CD4-positive, alpha-beta T cell treated with Interleukin-2 at 100 ng/mL for 4 hours (primary cell): ENCODE results near the gene GOLGB1.
"Not testable (repeated sequence)": the region's sequence is repeated elsewhere in the genome, so short reads cannot be mapped to it uniquely, and the experiment has no call there.

Experiments
- DNase-seq: peaks from one replicate; pipeline ENCODE4 v3.0.0-alpha.2; 2020; ENCODE audit warnings: low spot score

Gene GOLGB1

GRCh38 chr3:121747976-121748375 lies 1.6 kb downstream of the GOLGB1 start:
- no peak for DNase-seq

- not testable (repeated sequence) for DNase-seq
Observed at GRCh38 chr3:121743106-121743505, 6.4 kb downstream of the GOLGB1 start.

GRCh38 chr3:121740896-121741295 lies 8.6 kb downstream of the GOLGB1 start:
- no peak for DNase-seq

GRCh38 chr3:121739902-121740301 lies 9.6 kb downstream of the GOLGB1 start:
- no peak for DNase-seq

GRCh38 chr3:121737644-121738043 lies 11.9 kb downstream of the GOLGB1 start:
- no peak for DNase-seq

- DNase-seq: no peak
Observed at GRCh38 chr3:121736112-121736511, 13.4 kb downstream of the GOLGB1 start.

- DNase-seq: no peak
Observed at GRCh38 chr3:121735047-121735696, 14.4 kb downstream of the GOLGB1 start.

- no peak for DNase-seq
Observed at GRCh38 chr3:121730940-121731687, 18.4 kb downstream of the GOLGB1 start.

GRCh38 chr3:121724130-121724529 lies 25.4 kb downstream of the GOLGB1 start:
- no peak for DNase-seq

GRCh38 chr3:121723485-121723884 lies 26.1 kb downstream of the GOLGB1 start:
- no peak for DNase-seq

GRCh38 chr3:121722411-121722810 lies 27.1 kb downstream of the GOLGB1 start:
- DNase-seq: no peak

- no peak for DNase-seq
Observed at GRCh38 chr3:121720163-121720562, 29.4 kb downstream of the GOLGB1 start.

- DNase-seq: no peak
Observed at GRCh38 chr3:121719423-121719822, 30.1 kb downstream of the GOLGB1 start.

GRCh38 chr3:121718205-121718846 lies 31.2 kb downstream of the GOLGB1 start:
- DNase-seq: peak; percentile 31

GRCh38 chr3:121710347-121710746 lies 39.2 kb downstream of the GOLGB1 start:
- no peak for DNase-seq

GRCh38 chr3:121707531-121708273 lies 41.8 kb downstream of the GOLGB1 start:
- DNase-seq: no peak

- no peak for DNase-seq
Observed at GRCh38 chr3:121705541-121705940, 44.0 kb downstream of the GOLGB1 start.

GRCh38 chr3:121703973-121704372 lies 45.6 kb downstream of the GOLGB1 start:
- DNase-seq: no peak

GRCh38 chr3:121698901-121699300 lies 50.6 kb downstream of the GOLGB1 start:
- DNase-seq: no peak

GRCh38 chr3:121698476-121698875 lies 51.1 kb downstream of the GOLGB1 start:
- DNase-seq: no peak

GRCh38 chr3:121696186-121696585 lies 53.4 kb downstream of the GOLGB1 start:
- no peak for DNase-seq

- DNase-seq: no peak
Observed at GRCh38 chr3:121692010-121692699, 57.4 kb downstream of the GOLGB1 start.
